ENCODE data around the gene SYT9. TPM values are rescaled to one million over a fixed set of nuclear protein-coding genes. Genes with fewer than 3 reads are reported as not detected.
"Not testable (repeated sequence)": the region's sequence is repeated elsewhere in the genome, so short reads cannot be mapped to it uniquely, and the experiment has no call there.

SYT9 gene
- total RNA-seq, 2 donors from 2014 or later: 0.81 to 2.2 TPM

DNA sequence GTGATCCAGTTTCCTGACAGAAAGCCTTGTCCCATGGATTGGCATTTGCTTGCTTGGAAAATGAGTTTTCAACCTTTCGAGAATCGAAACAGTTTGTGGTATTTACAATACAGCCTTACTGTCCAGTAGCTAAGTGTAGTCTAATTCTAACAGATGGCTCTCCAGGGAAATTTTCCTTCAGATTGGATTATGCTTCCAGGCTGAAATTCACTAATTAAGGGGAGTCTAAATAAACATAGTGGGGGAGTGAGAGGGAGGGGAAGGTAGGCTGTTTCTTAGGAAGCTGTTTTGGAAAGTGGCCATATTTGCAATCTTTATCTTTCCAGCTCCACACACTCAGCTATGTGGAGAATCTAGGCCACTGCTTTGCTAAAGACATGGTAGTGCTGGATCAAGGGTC lies 81.3 kb downstream of the SYT9 start:
- H3K9ac ChIP-seq (ENCODE audit: extremely low read depth, low read length, poor library complexity, severe bottlenecking): no peak overlapping the region
- no peaks in the 10 kb centered on the region for H3K4me1 Mint-ChIP-seq
- H3K4me3 Mint-ChIP-seq: no peak overlapping the region
- 95 to 100% methylated on average over 1 to 2 of the region's 2 CpGs for WGBS, 2 experiments (ENCODE audit: insufficient coverage in 1 of 2, insufficient read length in 1 of 2)
- no peaks in the 10 kb centered on the region for H3K27me3 ChIP-seq (ENCODE audit: control insufficient read depth, insufficient read depth, low read length, poor library complexity, severe bottlenecking)
- no peak overlapping the region for H3K27ac ChIP-seq (ENCODE audit: low read depth, low read length)
- H3K4me1 ChIP-seq (ENCODE audit: control insufficient read depth, insufficient read depth, low read length): no peaks in the 10 kb centered on the region
- no peak for DNase-seq
- TF ChIP-seq, protein P1, sequence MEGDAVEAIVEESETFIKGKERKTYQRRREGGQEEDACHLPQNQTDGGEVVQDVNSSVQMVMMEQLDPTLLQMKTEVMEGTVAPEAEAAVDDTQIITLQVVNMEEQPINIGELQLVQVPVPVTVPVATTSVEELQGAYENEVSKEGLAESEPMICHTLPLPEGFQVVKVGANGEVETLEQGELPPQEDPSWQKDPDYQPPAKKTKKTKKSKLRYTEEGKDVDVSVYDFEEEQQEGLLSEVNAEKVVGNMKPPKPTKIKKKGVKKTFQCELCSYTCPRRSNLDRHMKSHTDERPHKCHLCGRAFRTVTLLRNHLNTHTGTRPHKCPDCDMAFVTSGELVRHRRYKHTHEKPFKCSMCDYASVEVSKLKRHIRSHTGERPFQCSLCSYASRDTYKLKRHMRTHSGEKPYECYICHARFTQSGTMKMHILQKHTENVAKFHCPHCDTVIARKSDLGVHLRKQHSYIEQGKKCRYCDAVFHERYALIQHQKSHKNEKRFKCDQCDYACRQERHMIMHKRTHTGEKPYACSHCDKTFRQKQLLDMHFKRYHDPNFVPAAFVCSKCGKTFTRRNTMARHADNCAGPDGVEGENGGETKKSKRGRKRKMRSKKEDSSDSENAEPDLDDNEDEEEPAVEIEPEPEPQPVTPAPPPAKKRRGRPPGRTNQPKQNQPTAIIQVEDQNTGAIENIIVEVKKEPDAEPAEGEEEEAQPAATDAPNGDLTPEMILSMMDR (conservative IDR thresholded peaks at IDR 0.05): no peak
- H3K36me3 ChIP-seq (ENCODE audit: control insufficient read depth, insufficient read depth, low read length): no peaks in the 10 kb centered on the region
- H3K4me3 ChIP-seq (ENCODE audit: low read length): no peak overlapping the region
- no peak overlapping the region for H3K27ac Mint-ChIP-seq
- H3K9me3 Mint-ChIP-seq: no peaks in the 10 kb centered on the region
- no peaks in the 10 kb centered on the region for H3K9me3 ChIP-seq (ENCODE audit: control insufficient read depth, low read length)
- H3K36me3 Mint-ChIP-seq (ENCODE audit: low read depth): no peaks in the 10 kb centered on the region
- H3K27me3 Mint-ChIP-seq (ENCODE audit: insufficient read depth): peaks cover 4% of the 10 kb centered on the region

DNA sequence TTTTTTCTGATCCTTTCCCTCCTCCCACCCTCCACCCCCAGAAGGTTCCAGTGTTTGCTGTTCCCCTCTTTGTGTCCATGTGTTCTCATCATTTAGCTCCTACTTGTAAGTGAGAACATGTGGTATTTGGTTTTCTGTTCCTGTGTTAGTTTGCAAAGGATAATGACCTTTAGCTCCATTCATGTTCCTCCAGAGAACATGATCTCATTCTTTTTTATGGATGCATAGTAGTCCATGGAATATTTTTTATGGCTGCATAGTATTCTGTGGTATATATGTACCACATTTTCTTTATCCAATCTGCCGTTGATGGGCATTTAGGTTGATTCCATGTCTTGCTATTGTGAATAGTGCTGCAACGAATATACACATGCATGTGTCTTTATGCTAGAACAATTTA lies 83.7 kb downstream of the SYT9 start:
- H3K9me3 ChIP-seq (ENCODE audit: control insufficient read depth, low read length); H3K9me3 Mint-ChIP-seq; H3K27ac ChIP-seq (ENCODE audit: low read depth, low read length); H3K27ac Mint-ChIP-seq; H3K36me3 Mint-ChIP-seq (ENCODE audit: low read depth); H3K27me3 ChIP-seq (ENCODE audit: control insufficient read depth, insufficient read depth, low read length, poor library complexity, severe bottlenecking); DNase-seq; H3K4me3 Mint-ChIP-seq; H3K9ac ChIP-seq (ENCODE audit: extremely low read depth, low read length, poor library complexity, severe bottlenecking); H3K4me3 ChIP-seq (ENCODE audit: low read length); H3K36me3 ChIP-seq (ENCODE audit: control insufficient read depth, insufficient read depth, low read length); H3K27me3 Mint-ChIP-seq (ENCODE audit: insufficient read depth); H3K4me1 ChIP-seq (ENCODE audit: control insufficient read depth, insufficient read depth, low read length); H3K4me1 Mint-ChIP-seq: not testable (repeated sequence)
- 65 to 67% methylated on average over 1 to 2 of the region's 2 CpGs for WGBS, 2 experiments (ENCODE audit: insufficient coverage in 1 of 2, insufficient read length in 1 of 2)

DNA sequence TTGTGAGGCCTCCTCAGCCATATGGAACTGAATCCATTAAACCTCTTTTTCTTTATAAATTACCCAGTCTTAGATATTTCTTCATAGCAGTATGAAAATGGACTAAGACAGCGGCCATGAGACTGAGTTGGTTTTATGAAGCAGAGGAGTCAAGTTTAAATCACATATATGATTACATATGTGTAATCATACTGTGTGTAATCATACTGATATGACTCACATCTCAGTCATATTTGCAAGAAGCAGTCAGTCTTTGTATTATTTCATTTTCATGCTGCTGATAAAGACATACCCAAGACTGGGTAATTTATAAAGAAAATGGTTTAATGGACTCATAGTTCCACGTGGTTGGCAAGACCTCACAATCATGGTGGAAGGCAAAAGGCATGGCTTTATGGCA lies 89.8 kb downstream of the SYT9 start:
- Histone ChIP-seq H3K27ac (ENCODE audit: low read depth, low read length) (no peak overlapping the region), H3K4me3 (ENCODE audit: low read length) (no peak overlapping the region), H3K27me3 (ENCODE audit: control insufficient read depth, insufficient read depth, low read length, poor library complexity, severe bottlenecking) (no peaks in the 10 kb centered on the region), H3K9me3 (ENCODE audit: control insufficient read depth, low read length) (no peaks in the 10 kb centered on the region), H3K4me1 (ENCODE audit: control insufficient read depth, insufficient read depth, low read length) (no peaks in the 10 kb centered on the region), H3K9ac (ENCODE audit: extremely low read depth, low read length, poor library complexity, severe bottlenecking) (no peak overlapping the region), H3K36me3 (ENCODE audit: control insufficient read depth, insufficient read depth, low read length) (no peaks in the 10 kb centered on the region)
- H3K4me1 Mint-ChIP-seq: no peaks in the 10 kb centered on the region
- no peak overlapping the region for H3K27ac Mint-ChIP-seq
- H3K36me3 Mint-ChIP-seq (ENCODE audit: low read depth): no peaks in the 10 kb centered on the region
- no peak for DNase-seq
- H3K4me3 Mint-ChIP-seq: no peak overlapping the region
- 81% methylated on average over 1 of the region's 2 CpGs; no CpG with 5 or more reads in 1 of the 2 experiments for WGBS, 2 experiments (ENCODE audit: insufficient coverage in 1 of 2, insufficient read length in 1 of 2)
- H3K27me3 Mint-ChIP-seq (ENCODE audit: insufficient read depth): peaks cover 7% of the 10 kb centered on the region
- H3K9me3 Mint-ChIP-seq: no peaks in the 10 kb centered on the region
- TF ChIP-seq, protein P1 (conservative IDR thresholded peaks at IDR 0.05): no peak
